GM19467 (cell line): Measurements from ENCODE around the gene ELL.

Source experiments
- ATAC-seq: cut with Tn5 transposase; IDR thresholded peaks from one replicate; pipeline ENCODE4 v1.9.1; 2021; ENCODE audit warnings: mild to moderate bottlenecking, moderate library complexity; ENCODE audit not compliant: unreplicated experiment

The ELL gene

GRCh38 chr19:18506101-18506930 lies 15.6 kb downstream of the ELL start:
- ATAC-seq = no peak

- ATAC-seq = no peak
Measured at GRCh38 chr19:18504886-18505610, 16.8 kb downstream of the ELL start.

GRCh38 chr19:18503971-18504885 lies 17.6 kb downstream of the ELL start:
- ATAC-seq = peak; percentile 50

- ATAC-seq = no peak
Measured at GRCh38 chr19:18503337-18503970, 18.4 kb downstream of the ELL start.

DNA sequence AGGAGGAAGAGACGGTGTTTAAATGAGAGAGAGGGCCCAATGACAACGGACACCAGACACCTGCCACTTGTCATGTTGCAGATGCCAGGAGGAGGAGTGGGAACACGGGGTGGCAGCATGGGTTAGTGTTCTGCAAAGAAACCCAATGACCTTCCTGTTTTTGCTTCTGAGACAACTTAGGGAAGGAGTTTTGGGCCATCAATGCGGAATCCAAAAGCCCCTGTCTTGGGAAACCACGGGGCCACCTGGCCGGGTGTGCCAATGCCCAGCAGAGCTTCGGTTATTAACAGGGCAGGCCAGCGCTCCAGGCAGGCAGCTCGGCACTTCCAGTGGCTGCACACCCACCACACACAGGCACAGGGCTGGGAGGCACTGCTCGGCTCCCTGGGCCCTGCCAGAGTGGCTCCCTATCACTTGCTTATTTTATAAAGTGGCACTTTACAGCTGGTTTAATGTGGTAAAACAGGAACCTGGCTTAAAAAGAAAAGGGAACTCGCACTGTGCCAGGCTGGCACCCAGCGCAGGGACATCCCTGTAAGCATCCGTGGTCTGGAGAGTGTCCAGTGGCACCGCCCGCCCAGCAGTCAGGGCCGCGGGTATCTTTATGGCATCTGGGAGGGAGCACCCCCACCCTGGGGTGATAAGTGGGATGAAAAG lies 19.1 kb downstream of the ELL start:
- no peak for ATAC-seq

- no peak for ATAC-seq
Measured at GRCh38 chr19:18502246-18502637, 19.6 kb downstream of the ELL start.

- no peak for ATAC-seq
Measured at GRCh38 chr19:18501832-18502231, 20.0 kb downstream of the ELL start.

GRCh38 chr19:18501351-18501750 lies 20.5 kb downstream of the ELL start:
- ATAC-seq = no peak

- ATAC-seq = no peak
Measured at GRCh38 chr19:18500799-18501198, 21.1 kb downstream of the ELL start.

GRCh38 chr19:18500376-18500775 lies 21.5 kb downstream of the ELL start:
- no peak for ATAC-seq

- no peak for ATAC-seq
Measured at GRCh38 chr19:18499055-18499775, 22.7 kb downstream of the ELL start.

DNA sequence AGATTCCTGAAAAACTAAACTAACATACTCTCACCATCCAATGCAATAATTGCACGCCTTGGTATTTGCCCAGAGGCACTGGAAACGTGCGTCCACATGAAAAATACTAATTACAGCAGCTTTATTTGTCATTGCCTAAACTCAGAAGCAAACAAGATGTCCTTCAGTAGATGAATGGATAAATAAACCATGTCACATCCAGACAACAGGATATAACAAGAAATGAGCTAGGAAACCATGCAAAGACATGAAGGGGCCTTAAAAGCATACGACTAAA lies 25.0 kb downstream of the ELL start:
- no peak for ATAC-seq

GRCh38 chr19:18496167-18496979 lies 25.5 kb downstream of the ELL start:
- ATAC-seq = no peak

- ATAC-seq = no peak
Measured at GRCh38 chr19:18495204-18495911, 26.5 kb downstream of the ELL start.

DNA sequence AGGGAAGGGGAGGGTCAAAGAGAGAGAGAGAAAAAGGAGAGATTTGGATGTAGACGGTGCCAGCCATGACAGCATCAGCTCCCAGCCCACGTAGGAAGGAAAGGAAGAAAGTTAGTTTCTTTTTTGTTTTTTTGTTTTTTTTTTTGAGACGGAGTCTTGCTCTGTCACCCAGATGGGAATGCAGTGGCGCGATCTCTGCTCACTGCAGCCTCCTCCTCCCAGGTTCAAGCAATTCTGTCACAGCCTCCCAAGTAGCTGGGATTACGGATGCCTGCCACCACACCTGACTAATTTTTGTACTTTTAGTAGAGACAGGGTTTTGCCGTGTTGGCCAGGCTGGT lies 27.6 kb downstream of the ELL start:
- ATAC-seq = no peak

DNA sequence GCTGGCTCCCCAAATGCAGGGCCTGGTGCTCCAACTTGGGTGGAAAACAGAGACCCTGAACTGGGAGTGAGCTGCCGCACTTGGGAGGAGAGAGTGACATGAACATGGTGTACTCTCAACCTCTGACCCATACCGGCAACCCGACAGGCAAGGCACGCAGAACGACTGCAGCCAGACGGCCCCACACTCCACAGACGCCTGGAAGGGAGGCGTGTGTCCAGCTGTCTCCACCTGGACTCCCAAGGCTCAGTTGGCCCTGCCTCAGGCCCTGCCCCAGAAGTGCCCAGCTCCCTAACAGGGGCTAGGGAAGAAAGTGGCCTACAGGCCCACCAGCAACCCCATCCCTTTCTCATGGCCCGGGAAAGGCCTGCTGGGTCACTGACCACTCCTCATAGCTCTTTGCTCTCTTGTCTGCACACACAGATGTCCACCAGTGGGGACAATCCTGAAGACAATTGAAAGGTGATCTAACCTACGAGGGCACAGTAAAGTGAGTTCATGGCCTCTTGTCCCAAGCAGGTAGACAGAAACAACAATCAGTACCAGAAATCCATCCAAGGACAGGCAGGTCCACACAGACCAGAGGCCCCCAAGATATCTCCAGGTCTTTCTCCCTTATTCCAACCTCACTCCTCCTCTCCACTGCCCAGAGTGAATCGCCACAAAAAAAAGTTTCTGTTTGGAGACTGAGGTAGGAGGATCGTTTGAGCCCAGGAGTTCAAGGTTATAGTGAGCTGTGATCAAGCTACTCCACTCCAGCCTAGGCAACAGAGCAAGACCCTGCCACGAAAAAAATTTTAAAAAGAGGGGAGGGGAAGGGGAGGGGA lies 28.2 kb downstream of the ELL start:
- ATAC-seq = no peak
